Measurements from ENCODE around the gene GOLPH3. TPM values are rescaled to one million over a fixed set of nuclear protein-coding genes. Genes with fewer than 3 reads are reported as not detected.

The GOLPH3 gene
- total RNA-seq, 1 donor from 2014 or later: 68.5 TPM

- Mint-ChIP-seq H3K36me3 (ENCODE audit: unreplicated experiment) (peaks cover 5% of the 10 kb centered on the region), H3K4me3 (ENCODE audit: unreplicated experiment) (peak overlapping the region; percentile 61), H3K27ac (ENCODE audit: unreplicated experiment) (peak overlapping the region; percentile 70), H3K9me3 (ENCODE audit: unreplicated experiment) (peaks cover 7% of the 10 kb centered on the region), H3K4me1 (ENCODE audit: low read depth, unreplicated experiment) (peaks cover 27% of the 10 kb centered on the region), H3K27me3 (ENCODE audit: unreplicated experiment) (peaks cover 6% of the 10 kb centered on the region)
- no peak for DNase-seq
- TF ChIP-seq CTCF (IDR thresholded peaks at IDR 0.05; ENCODE audit: partially characterized antibody, unreplicated experiment): no peak
Observed at GRCh38 chr5:32168460-32169033, 5.6 kb downstream of the GOLPH3 start.

- DNase-seq: no peak
- Mint-ChIP-seq H3K4me3 (ENCODE audit: unreplicated experiment) (no peak overlapping the region), H3K9me3 (ENCODE audit: unreplicated experiment) (peaks cover 2% of the 10 kb centered on the region), H3K4me1 (ENCODE audit: low read depth, unreplicated experiment) (peaks cover 19% of the 10 kb centered on the region), H3K27me3 (ENCODE audit: unreplicated experiment) (no peaks in the 10 kb centered on the region), H3K27ac (ENCODE audit: unreplicated experiment) (no peak overlapping the region), H3K36me3 (ENCODE audit: unreplicated experiment) (peaks cover 5% of the 10 kb centered on the region)
- TF ChIP-seq CTCF (IDR thresholded peaks at IDR 0.05; ENCODE audit: partially characterized antibody, unreplicated experiment): no peak
Observed at GRCh38 chr5:32165597-32165996, 8.5 kb downstream of the GOLPH3 start.

- H3K4me1 Mint-ChIP-seq (ENCODE audit: low read depth, unreplicated experiment): peaks cover 5% of the 10 kb centered on the region
- DNase-seq: no peak
- peaks cover 5% of the 10 kb centered on the region for H3K36me3 Mint-ChIP-seq (ENCODE audit: unreplicated experiment)
- no peak overlapping the region for H3K4me3 Mint-ChIP-seq (ENCODE audit: unreplicated experiment)
- no peak overlapping the region for H3K27ac Mint-ChIP-seq (ENCODE audit: unreplicated experiment)
- H3K27me3 Mint-ChIP-seq (ENCODE audit: unreplicated experiment): no peaks in the 10 kb centered on the region
- H3K9me3 Mint-ChIP-seq (ENCODE audit: unreplicated experiment): peaks cover 2% of the 10 kb centered on the region
- no peak for TF ChIP-seq CTCF (IDR thresholded peaks at IDR 0.05; ENCODE audit: partially characterized antibody, unreplicated experiment)
Observed at GRCh38 chr5:32163785-32164184, 10.3 kb downstream of the GOLPH3 start.

- no peak for DNase-seq
- Mint-ChIP-seq H3K9me3 (ENCODE audit: unreplicated experiment) (peaks cover 2% of the 10 kb centered on the region), H3K4me3 (ENCODE audit: unreplicated experiment) (no peak overlapping the region), H3K4me1 (ENCODE audit: low read depth, unreplicated experiment) (no peaks in the 10 kb centered on the region), H3K36me3 (ENCODE audit: unreplicated experiment) (no peaks in the 10 kb centered on the region), H3K27me3 (ENCODE audit: unreplicated experiment) (no peaks in the 10 kb centered on the region), H3K27ac (ENCODE audit: unreplicated experiment) (no peak overlapping the region)
- TF ChIP-seq CTCF (IDR thresholded peaks at IDR 0.05; ENCODE audit: partially characterized antibody, unreplicated experiment): no peak
Observed at GRCh38 chr5:32163053-32163452, 11.1 kb downstream of the GOLPH3 start.

GRCh38 chr5:32160228-32160627 is 13.9 kb downstream of the GOLPH3 start:
- H3K4me3 Mint-ChIP-seq (ENCODE audit: unreplicated experiment): no peak overlapping the region
- H3K36me3 Mint-ChIP-seq (ENCODE audit: unreplicated experiment): no peaks in the 10 kb centered on the region
- H3K27me3 Mint-ChIP-seq (ENCODE audit: unreplicated experiment): no peaks in the 10 kb centered on the region
- DNase-seq: no peak
- no peak overlapping the region for H3K27ac Mint-ChIP-seq (ENCODE audit: unreplicated experiment)
- H3K4me1 Mint-ChIP-seq (ENCODE audit: low read depth, unreplicated experiment): peaks cover 4% of the 10 kb centered on the region
- no peak for TF ChIP-seq CTCF (IDR thresholded peaks at IDR 0.05; ENCODE audit: partially characterized antibody, unreplicated experiment)
- H3K9me3 Mint-ChIP-seq (ENCODE audit: unreplicated experiment): peaks cover 2% of the 10 kb centered on the region

All from glutamatergic neuron (in vitro differentiated cells).